ENCODE measurements around the gene PRKCE.

DNA sequence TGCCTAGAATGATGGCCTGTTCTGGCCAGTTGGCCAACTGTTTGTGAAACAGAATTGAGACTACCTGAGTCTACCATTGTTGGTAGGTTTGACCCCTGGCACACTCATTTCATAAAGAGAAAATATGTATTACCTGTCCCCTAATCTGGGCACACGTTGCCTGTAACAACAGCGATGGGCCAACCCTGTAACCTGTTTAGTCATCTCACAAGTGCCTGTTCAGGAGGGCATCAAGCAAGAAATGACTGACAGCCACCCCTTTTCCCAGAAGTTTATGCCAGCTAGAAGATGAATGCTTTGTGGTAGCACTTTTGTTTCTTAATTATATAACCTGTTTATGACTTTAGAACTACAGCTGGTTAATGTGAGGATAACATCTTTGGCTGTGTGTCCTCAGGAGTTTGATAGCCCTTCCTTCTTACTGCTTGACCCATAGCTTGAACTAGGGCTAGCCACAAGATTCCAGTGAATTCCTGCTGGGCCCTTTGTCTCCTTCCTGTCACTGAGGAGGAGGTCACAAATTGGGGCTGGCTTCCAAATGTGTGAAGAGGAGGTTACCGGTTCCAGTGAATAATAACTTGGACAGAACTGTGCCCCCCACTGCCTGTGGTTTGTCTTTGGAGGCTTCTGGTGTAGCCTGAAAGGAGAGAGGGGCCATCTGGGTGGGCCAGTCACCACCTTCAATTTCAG, 371.8 kb downstream of the PRKCE start:
- no peak for TF ChIP-seq CTCF (IDR thresholded peaks at IDR 0.05)
- no peak for TF ChIP-seq POLR2A (IDR thresholded peaks at IDR 0.05)

Measured in body of pancreas (tissue), 4 donors.